SH-SY5Y (cell line): ENCODE results near the gene RNF222.

Experiments
- GATA2 ChIP-seq: IDR thresholded peaks from 2 replicates; pipeline ENCODE4 v1.6.1; 2011; ENCODE audit warnings: mild to moderate bottlenecking, low read depth, low read length
- GATA3 ChIP-seq: IDR thresholded peaks from 2 replicates; pipeline ENCODE4 v1.6.1; 2011; ENCODE audit warnings: low read depth, mild to moderate bottlenecking, low read length, moderate library complexity

DNA sequence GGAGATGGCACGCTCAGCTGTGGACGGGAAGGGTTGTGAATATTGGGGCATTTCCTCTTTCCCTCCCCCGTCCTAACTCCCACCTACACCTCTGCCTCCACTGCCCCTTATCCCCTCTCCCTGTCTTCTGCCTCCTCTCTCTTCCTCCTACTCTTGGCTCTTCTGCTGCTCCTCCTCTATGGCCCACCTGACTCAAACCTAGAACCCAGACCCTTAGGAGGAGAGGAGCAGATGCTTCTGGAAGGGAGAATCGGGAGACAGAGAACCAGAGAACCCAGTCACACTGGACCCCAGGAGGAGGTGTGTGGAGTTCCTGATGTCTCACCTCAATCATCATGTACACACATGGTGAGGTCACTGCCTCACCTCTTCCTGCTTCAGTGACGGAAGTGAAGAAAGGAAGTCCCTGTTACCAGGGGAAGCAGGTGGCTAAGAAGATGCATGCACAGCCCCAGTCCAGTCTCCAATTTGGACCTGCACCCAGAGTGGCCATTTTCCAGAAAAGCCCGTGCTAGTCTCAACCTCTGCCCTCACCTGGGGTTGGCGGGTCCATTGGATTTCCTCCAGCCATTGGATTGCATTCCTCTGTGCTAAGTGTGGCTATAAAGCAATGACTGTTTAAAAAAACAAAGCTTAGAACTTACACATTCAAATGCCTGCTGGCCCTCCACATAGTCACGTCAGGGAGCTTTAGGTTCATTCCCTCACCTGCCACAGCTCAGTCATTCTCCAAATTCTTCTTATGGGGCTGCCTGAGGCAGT is 4.0 kb downstream of the RNF222 start:
- TF ChIP-seq GATA3 (no peak), GATA2 (no peak)
